T-helper 1 cell (primary cell): Measurements from ENCODE around the gene SMNDC1.

Source experiments
- DNase-seq, 5 donors: peaks; one replicate each; pipeline ENCODE4 v3.0.0-alpha.2; 2012 to 2020

SMNDC1 gene

DNA sequence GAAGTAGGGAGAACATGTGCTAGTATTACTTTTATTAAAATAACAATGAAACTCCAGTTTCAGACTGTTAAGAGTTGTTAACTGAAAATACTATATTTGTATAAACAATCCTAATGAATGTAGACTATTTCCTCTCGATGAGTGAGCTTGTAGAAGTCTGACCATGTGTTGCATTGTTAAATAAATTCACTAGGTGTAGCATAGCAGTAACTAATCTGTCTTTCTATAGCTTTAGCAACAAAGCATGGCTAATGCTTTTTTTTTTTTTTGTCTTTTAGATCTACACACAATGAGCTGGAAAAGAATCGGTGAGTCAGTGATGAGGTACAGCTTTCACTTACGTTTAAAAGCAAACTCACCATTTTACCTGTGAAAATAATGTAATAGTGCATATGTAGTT is 60.2 kb downstream of the SMNDC1 start:
- no peak for DNase-seq

DNA sequence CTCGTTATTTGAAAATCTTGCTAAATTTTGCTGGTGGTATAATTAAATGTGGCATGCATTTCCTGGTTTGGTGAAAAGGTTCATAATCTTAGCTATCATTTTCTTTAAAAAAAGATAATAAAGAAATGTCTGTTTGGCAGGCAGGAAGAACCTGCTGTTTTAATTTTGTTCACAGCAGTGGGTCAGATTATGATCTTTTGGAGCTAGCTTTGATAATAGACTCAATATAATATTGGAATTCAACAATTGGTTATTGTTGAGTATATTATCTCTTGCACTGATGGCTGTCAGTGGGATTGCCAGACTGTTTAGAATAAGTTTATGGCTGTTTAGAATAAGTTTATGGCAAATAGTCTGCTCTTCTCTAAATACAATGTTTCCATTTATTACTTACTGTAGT is 62.2 kb downstream of the SMNDC1 start:
- no peak for DNase-seq

DNA sequence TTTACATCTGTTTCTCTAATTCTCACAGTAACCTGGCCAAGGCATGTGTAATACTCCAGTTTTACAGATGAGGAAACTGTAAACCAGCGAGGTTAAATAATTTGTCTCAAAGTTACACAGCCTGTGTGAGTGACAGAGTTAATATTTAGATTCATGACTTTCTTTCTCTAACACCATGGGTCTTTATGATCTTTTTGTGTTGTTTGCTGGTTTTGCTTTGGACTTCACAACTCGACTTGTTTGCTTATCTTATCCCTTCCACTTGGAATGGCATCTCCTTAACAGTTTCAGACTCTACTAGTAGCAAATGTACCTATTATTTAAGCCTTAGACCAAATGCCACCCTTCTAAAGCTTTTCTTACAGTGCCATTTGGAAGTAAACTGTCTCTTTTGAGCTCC is 62.9 kb downstream of the SMNDC1 start:
- no peak for DNase-seq

GRCh38 chr10:110241407-110241806 is 63.3 kb downstream of the SMNDC1 start:
- DNase-seq = no peak
